Right lobe of liver (tissue), 4 donors: ENCODE measurements around the gene FLOT1.

Experiments used
- CTCF ChIP-seq, 4 donors: fragments of 200-600 bp in 3 of 4; fragments of 450-650 bp in 1 of 4; IDR thresholded peaks; one replicate each; pipeline versions ENCODE4 v1.5.1 to v1.8.0; 2016 to 2022; ENCODE audit warnings: antibody characterized with exemption in 4 of 4, mild to moderate bottlenecking in 2 of 4
- POLR2A ChIP-seq: fragments of 450-650 bp; IDR thresholded peaks from one replicate; pipeline ENCODE4 v1.6.1; 2017; ENCODE audit warnings: antibody characterized with exemption, mild to moderate bottlenecking
- donor health status: DM: no; HTN: no; CAD: no.
- donor health status: DM: no; HTN: no; CAD: no.
- donor health status: DM: no; HTN: yes; CAD: no.

GRCh38 chr6:30679765-30680535 lies 62.5 kb downstream of the FLOT1 start:
- TF ChIP-seq CTCF (IDR thresholded peaks at IDR 0.05) (no peak), POLR2A (no peak)
